Mammary epithelial cell (primary cell): ENCODE measurements around the gene ARHGAP25.

Source experiments
- CTCF ChIP-seq, 2 donors: IDR thresholded peaks in 1 of 2; conservative IDR thresholded peaks in 1 of 2; 2 replicates each; pipeline ENCODE4 v1.5.1; 2011 to 2012; ENCODE audit warnings: inconsistent platforms in 2 of 2, low read length in 2 of 2, mild to moderate bottlenecking in 2 of 2, control low read depth in 1 of 2, low read depth in 1 of 2; ENCODE audit not compliant: insufficient read depth in 1 of 2; ENCODE audit errors: extremely low read depth in 1 of 2
- EZH2 ChIP-seq: IDR thresholded peaks from 2 replicates; pipeline ENCODE4 v1.6.1; 2012; ENCODE audit warnings: low read length, inconsistent platforms, borderline replicate concordance

DNA sequence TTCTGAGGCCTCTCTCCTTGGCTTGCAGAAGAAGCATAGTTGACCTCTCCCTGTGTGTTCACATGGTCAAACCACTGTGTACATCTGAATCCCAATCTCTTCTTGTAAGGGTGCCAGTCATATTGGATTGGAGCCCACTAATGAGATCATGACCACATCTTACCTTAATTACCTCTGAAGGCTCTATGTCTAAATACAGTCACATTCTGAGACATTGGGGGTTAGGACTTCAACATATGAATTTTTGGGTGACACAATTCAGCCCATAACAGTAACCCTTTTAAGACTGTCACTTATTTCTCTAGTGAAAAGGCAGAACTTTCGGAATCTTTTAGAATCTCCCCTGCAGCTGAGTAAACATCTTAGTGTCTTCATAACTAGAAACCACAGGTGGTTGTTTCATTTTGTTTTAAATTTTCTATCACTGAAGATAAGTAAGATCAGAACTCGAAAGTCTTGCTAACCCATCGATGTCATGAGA, 103.3 kb downstream of the ARHGAP25 start:
- TF ChIP-seq CTCF (conservative IDR thresholded peaks at IDR 0.05 in 1 of 2, IDR thresholded peaks at IDR 0.05 in 1 of 2; ENCODE audit: extremely low read depth in 1 of 2, insufficient read depth in 1 of 2, low read depth in 1 of 2, low read length in 2 of 2) = no peak
- TF ChIP-seq EZH2 = no peak
